Epithelial cell of proximal tubule (primary cell): ENCODE measurements around the gene PLCL2. TPM values are rescaled to one million over a fixed set of nuclear protein-coding genes. Genes with fewer than 3 reads are reported as not detected.

Experiments
- DNase-seq: peaks from one replicate; pipeline ENCODE4 v3.0.0-alpha.2; 2011; ENCODE audit warnings: low read depth
- H3K4me3 ChIP-seq: 2 replicates; pipeline ENCODE4 v1.5.1; 2011; ENCODE audit warnings: low read depth, mild to moderate bottlenecking, low read length
- CTCF ChIP-seq: conservative IDR thresholded peaks from 2 replicates; pipeline ENCODE4 v1.5.1; 2012; ENCODE audit warnings: low read depth, mild to moderate bottlenecking, low read length
- total RNA-seq: library from RNA; depleted of rRNA; stranded (reverse); fragments of >200 nt; gene quantifications from 2 replicates; pipeline ENCODE4 v1.2.3, GENCODE V29; 2015

The PLCL2 gene
- total RNA-seq, 1 donor from 2014 or later, result 3.5 TPM

DNA sequence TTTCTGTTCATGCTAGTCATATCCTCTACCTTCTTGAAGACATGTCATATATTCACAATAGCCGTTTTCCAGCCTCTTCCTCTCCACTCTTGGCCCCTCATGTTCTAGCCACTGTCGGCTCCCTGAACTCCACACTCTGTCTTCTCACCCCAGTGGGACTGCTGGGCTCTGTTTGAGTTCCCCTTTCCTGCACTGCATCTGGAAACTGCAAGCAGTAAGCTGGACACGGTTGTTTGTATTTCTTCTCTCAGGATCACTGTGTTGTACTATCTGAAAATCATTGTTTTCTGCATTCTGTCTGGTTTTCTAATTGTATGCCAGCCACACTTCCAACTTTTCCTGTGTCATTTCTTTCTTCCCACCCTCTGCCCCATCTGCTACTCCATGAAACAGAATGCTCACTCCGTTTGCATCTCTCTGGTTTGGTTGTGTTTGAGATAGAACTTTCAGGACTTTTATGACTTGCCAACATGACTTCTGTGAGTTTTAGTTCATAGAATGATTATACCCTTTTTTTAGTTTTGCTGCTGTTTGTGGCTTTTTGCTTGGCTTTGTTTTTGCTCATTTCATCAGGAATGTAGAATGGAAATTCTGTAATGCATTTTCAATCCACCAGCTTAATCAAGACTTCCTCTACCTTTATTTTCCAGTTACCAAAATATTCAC, 192.3 kb downstream of the PLCL2 start:
- no peak overlapping the region for H3K4me3 ChIP-seq
- TF ChIP-seq CTCF, result no peak
- no peak for DNase-seq

- DNase-seq, result no peak
- TF ChIP-seq CTCF, result no peak
- H3K4me3 ChIP-seq, result no peak overlapping the region
Observed at GRCh38 chr3:17077606-17078005, 192.9 kb downstream of the PLCL2 start.

GRCh38 chr3:17078926-17079465, 194.2 kb downstream of the PLCL2 start:
- DNase-seq, result no peak
- H3K4me3 ChIP-seq, result no peak overlapping the region
- TF ChIP-seq CTCF, result no peak

- TF ChIP-seq CTCF, result no peak
- H3K4me3 ChIP-seq, result no peak overlapping the region
- DNase-seq, result no peak
Observed at GRCh38 chr3:17079933-17080332, 195.2 kb downstream of the PLCL2 start.

GRCh38 chr3:17081520-17081919, 196.8 kb downstream of the PLCL2 start:
- no peak for DNase-seq
- no peak for TF ChIP-seq CTCF
- no peak overlapping the region for H3K4me3 ChIP-seq

DNA sequence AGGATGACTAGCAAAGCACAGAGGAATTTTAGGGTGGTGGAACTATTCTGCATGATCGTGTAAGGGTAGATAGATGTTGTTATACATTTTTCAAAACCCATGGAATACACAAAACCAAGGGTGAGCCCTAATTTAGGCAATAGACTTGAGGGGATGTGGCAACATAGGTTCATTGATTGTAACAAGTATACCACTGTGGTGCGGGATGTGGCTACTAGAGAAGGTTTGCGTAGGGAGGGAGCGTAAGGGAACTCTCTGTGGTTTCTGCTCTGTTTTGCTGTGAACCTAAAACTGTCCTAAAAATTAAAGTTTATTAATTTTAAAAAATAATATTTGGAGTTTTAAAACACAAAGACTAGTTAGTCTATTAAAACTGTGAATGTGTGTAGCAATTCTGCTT, 202.8 kb downstream of the PLCL2 start:
- no peak for TF ChIP-seq CTCF
- H3K4me3 ChIP-seq, result no peak overlapping the region
- DNase-seq, result no peak

DNA sequence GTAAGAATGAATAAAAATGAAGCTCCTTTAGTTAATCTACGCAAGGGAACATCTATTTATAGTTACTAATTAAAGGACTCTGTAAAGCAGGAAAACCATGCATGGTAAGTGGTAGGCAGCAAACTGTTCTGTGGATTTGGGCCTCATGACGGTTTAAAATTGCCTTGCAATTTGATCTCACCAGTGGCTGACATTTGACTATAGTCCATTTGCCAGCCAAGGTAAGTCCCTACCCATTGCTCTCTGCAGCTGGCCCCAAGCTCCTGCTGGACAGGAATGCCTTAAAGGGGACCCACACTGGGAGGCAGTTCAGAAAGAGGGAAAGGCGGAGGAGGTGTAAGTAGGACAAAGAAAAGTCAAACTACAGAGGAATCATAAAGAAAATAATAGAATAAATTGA, 203.3 kb downstream of the PLCL2 start:
- no peak overlapping the region for H3K4me3 ChIP-seq
- TF ChIP-seq CTCF, result no peak
- no peak for DNase-seq
